Muscle of arm (tissue), 12 donors: ENCODE measurements around the gene DNAJC13. TPM values are rescaled to one million over a fixed set of nuclear protein-coding genes. Genes with fewer than 3 reads are reported as not detected.

Experiments used
- DNase-seq: peaks from one replicate; pipeline ENCODE4 v3.0.0-alpha.2; 2013
- polyA plus RNA-seq, 12 donors: library from polyadenylated mRNA; unstranded; fragments of 120-200 nt; gene quantifications; one replicate each; pipeline ENCODE4 v1.2.1, GENCODE V29; 2013; ENCODE audit not compliant: insufficient read length in 12 of 12

Gene DNAJC13
- polyA plus RNA-seq, 12 donors: 27.6 to 42.8 (median 37.8) TPM; not detected in 1

GRCh38 chr3:132405188-132405587 is 12.1 kb upstream of the DNAJC13 start:
- no peak for DNase-seq

GRCh38 chr3:132405609-132406299 is 11.5 kb upstream of the DNAJC13 start:
- DNase-seq: no peak

- DNase-seq: no peak
Observed at GRCh38 chr3:132406587-132406986, 10.7 kb upstream of the DNAJC13 start.

GRCh38 chr3:132407025-132407424 is 10.3 kb upstream of the DNAJC13 start:
- no peak for DNase-seq

GRCh38 chr3:132414841-132415240 is 2.5 kb upstream of the DNAJC13 start:
- DNase-seq: no peak

- DNase-seq: no peak
Observed at GRCh38 chr3:132416161-132416560, 1.1 kb upstream of the DNAJC13 start.

GRCh38 chr3:132417695-132418411 is 551 bp downstream of the DNAJC13 start:
- DNase-seq: peak; percentile 73

- DNase-seq: no peak
Observed at GRCh38 chr3:132418916-132419315, 1.6 kb downstream of the DNAJC13 start.

GRCh38 chr3:132421832-132422231 is 4.5 kb downstream of the DNAJC13 start:
- DNase-seq: no peak

GRCh38 chr3:132422531-132422930 is 5.2 kb downstream of the DNAJC13 start:
- DNase-seq: no peak

- DNase-seq: no peak
Observed at GRCh38 chr3:132432639-132433038, 15.3 kb downstream of the DNAJC13 start.

- no peak for DNase-seq
Observed at GRCh38 chr3:132433121-132433520, 15.8 kb downstream of the DNAJC13 start.

- DNase-seq: no peak
Observed at GRCh38 chr3:132435224-132435910, 18.1 kb downstream of the DNAJC13 start.

- no peak for DNase-seq
Observed at GRCh38 chr3:132435911-132436425, 18.7 kb downstream of the DNAJC13 start.

GRCh38 chr3:132443421-132443820 is 26.1 kb downstream of the DNAJC13 start:
- DNase-seq: no peak

GRCh38 chr3:132444383-132444782 is 27.1 kb downstream of the DNAJC13 start:
- no peak for DNase-seq

- DNase-seq: no peak
Observed at GRCh38 chr3:132445817-132446216, 28.5 kb downstream of the DNAJC13 start.

GRCh38 chr3:132448216-132448961 is 31.1 kb downstream of the DNAJC13 start:
- peak; percentile 46 for DNase-seq

GRCh38 chr3:132456136-132456535 is 38.8 kb downstream of the DNAJC13 start:
- DNase-seq: no peak

- no peak for DNase-seq
Observed at GRCh38 chr3:132456571-132456970, 39.3 kb downstream of the DNAJC13 start.

- DNase-seq: no peak
Observed at GRCh38 chr3:132457286-132457685, 40.0 kb downstream of the DNAJC13 start.

- DNase-seq: no peak
Observed at GRCh38 chr3:132459551-132459950, 42.2 kb downstream of the DNAJC13 start.
